K562 (cell line): ENCODE data around the gene SIDT1. TPM values are rescaled to one million over a fixed set of nuclear protein-coding genes. Genes with fewer than 3 reads are reported as not detected.

Source experiments
- ATAC-seq: fragments of 200-7000 bp; cut with Tn5 transposase; 3 replicates; pipeline ENCODE4 v1.9.1; 2020; ENCODE audit warnings: moderate library complexity
- BruUV-seq: library from RNA; stranded (reverse); fragments of 400-500 nt; replicated peaks from 2 replicates; lab custom pipeline; 2021; lab: Mats Ljungman, UMichigan
- CTCF ChIA-PET: fragments of 300-600 bp; formaldehyde crosslinking; extraction: SDS; loops from one replicate; lab custom pipeline; 2021; ENCODE audit warnings: low intra/inter-chr PET ratio; lab: Yijun Ruan, JAX
- POLR2A ChIA-PET: fragments of 300-600, 350-650 bp; sonication (Branson Sonifier 250); formaldehyde crosslinking; extraction: SDS; loops from one replicate; lab custom pipeline; 2021; ENCODE audit warnings: antibody characterized with exemption, inconsistent platforms; lab: Yijun Ruan, JAX
- DNase-seq, 4 experiments: peaks; one replicate each; pipeline versions ENCODE4 v3.0.0 to v3.0.0-alpha.2; 2011 to 2018; ENCODE audit warnings: low spot score in 3 of 4, mixed read lengths in 3 of 4; ENCODE audit errors: extremely low read depth in 1 of 4
- FAIRE-seq: peaks from 2 replicates; lab custom pipeline; 2011; peaks lifted over from hg19 to GRCh38; lab: Jason Lieb, UNC
- H2AFZ ChIP-seq: 2 replicates; pipeline ENCODE4 v1.6.0; 2011; ENCODE audit warnings: low read depth, low read length, control low read depth, inconsistent platforms
- H3K27ac ChIP-seq: fragments of 200-600 bp; 3 replicates; pipeline ENCODE4 v1.8.0; 2011; ENCODE audit warnings: low read depth, mild to moderate bottlenecking, control low read depth, inconsistent platforms, low read length, moderate library complexity, mixed read lengths; ENCODE audit errors: extremely low read depth
- H3K27me3 ChIP-seq, 2 experiments: fragments of 300-600 bp in 1 of 2; 2 replicates in 1 of 2; 3 replicates in 1 of 2; pipeline versions ENCODE4 v1.6.0 to v1.8.0; 2011; ENCODE audit warnings: inconsistent platforms in 2 of 2, low read length in 2 of 2, mild to moderate bottlenecking in 1 of 2, mixed read lengths in 1 of 2, moderate library complexity in 1 of 2; ENCODE audit not compliant: control insufficient read depth in 2 of 2, insufficient read depth in 2 of 2
- H3K36me3 ChIP-seq: fragments of 300-600 bp; 3 replicates; pipeline ENCODE4 v1.8.0; 2011; ENCODE audit warnings: mild to moderate bottlenecking, low read length, inconsistent platforms; ENCODE audit not compliant: control insufficient read depth, insufficient read depth
- H3K4me1 ChIP-seq, 2 experiments: fragments of 200-600 bp in 1 of 2; replicated peaks in 1 of 2; 2 replicates in 1 of 2; 3 replicates in 1 of 2; pipeline versions ENCODE4 v1.5.1 to v1.8.0; 2011; ENCODE audit warnings: inconsistent platforms in 2 of 2, low read length in 2 of 2, mild to moderate bottlenecking in 1 of 2, mixed read lengths in 1 of 2, moderate library complexity in 1 of 2; ENCODE audit not compliant: control insufficient read depth in 2 of 2, insufficient read depth in 2 of 2
- H3K4me2 ChIP-seq: 2 replicates; pipeline ENCODE4 v1.6.1; 2011; ENCODE audit warnings: low read length, control low read depth, inconsistent platforms, mixed read lengths; ENCODE audit not compliant: insufficient read depth
- H3K4me3 ChIP-seq: fragments of 200-600 bp; sonication (generic), shearing (Covaris generic); 2 replicates; pipeline ENCODE4 v1.5.1; 2016; ENCODE audit warnings: control low read depth, inconsistent platforms
- H3K79me2 ChIP-seq: fragments of 200-600 bp; 3 replicates; pipeline ENCODE4 v1.8.0; 2011; ENCODE audit warnings: low read length, inconsistent platforms; ENCODE audit not compliant: control insufficient read depth, insufficient read depth
- H3K9ac ChIP-seq, 2 experiments: 2 replicates each; pipeline versions ENCODE4 v1.6.0 to v1.6.1; 2011; ENCODE audit warnings: low read depth in 2 of 2, low read length in 2 of 2, control low read depth in 1 of 2, inconsistent platforms in 1 of 2, mild to moderate bottlenecking in 1 of 2, mixed read lengths in 1 of 2; ENCODE audit not compliant: insufficient read depth in 1 of 2
- H3K9me1 ChIP-seq: one replicate; pipeline ENCODE4 v1.6.0; 2011; ENCODE audit warnings: inconsistent platforms, mild to moderate bottlenecking, low read length, moderate library complexity; ENCODE audit not compliant: control insufficient read depth, insufficient read depth
- H3K9me3 ChIP-seq: replicated peaks from 2 replicates; pipeline ENCODE4 v1.5.1; 2011; ENCODE audit warnings: low read depth, low read length, inconsistent platforms; ENCODE audit not compliant: control insufficient read depth, insufficient read depth
- H4K20me1 ChIP-seq: replicated peaks from 2 replicates; pipeline ENCODE4 v1.6.1; 2011; ENCODE audit warnings: low read length, inconsistent platforms, mixed read lengths; ENCODE audit not compliant: control insufficient read depth, insufficient read depth
- ARNT ChIP-seq, 2 experiments: fragments of 450-650 bp; IDR thresholded peaks; 2 replicates each; pipeline ENCODE4 v1.6.1; 2016; ENCODE audit warnings: mild to moderate bottlenecking in 1 of 2
- CBFA2T3 ChIP-seq: fragments of 450-650 bp; IDR thresholded peaks from 2 replicates; pipeline ENCODE4 v1.6.1; 2017
- CBFB ChIP-seq: sonication (generic); formaldehyde crosslinking; IDR thresholded peaks from 2 replicates; pipeline ENCODE4 v1.4.0; 2020; ENCODE audit warnings: mild to moderate bottlenecking, missing genetic modification reagents
- CGGBP1 ChIP-seq: fragments of 250-450 bp; sonication (Bioruptor Pico); IDR thresholded peaks from 2 replicates; pipeline ENCODE4 v1.9.0; 2021; ENCODE audit warnings: mild to moderate bottlenecking
- ETV5 ChIP-seq: sonication (generic); formaldehyde crosslinking; IDR thresholded peaks from 2 replicates; pipeline ENCODE4 v1.4.0; 2020; ENCODE audit warnings: low read depth, mild to moderate bottlenecking, missing genetic modification reagents
- FOXP4 ChIP-seq: sonication (generic); formaldehyde crosslinking; IDR thresholded peaks from 2 replicates; pipeline ENCODE4 v1.8.0; 2022; ENCODE audit warnings: mild to moderate bottlenecking, missing genetic modification reagents, borderline replicate concordance
- HNRNPLL ChIP-seq: fragments of 200-400 bp; formaldehyde crosslinking; IDR thresholded peaks from 2 replicates; pipeline ENCODE4 v1.6.1; 2017; ENCODE audit warnings: low read length, low read depth, mild to moderate bottlenecking; ENCODE audit not compliant: poor library complexity, severe bottlenecking
- KAT8 ChIP-seq: fragments of 450-650 bp; IDR thresholded peaks from 2 replicates; pipeline ENCODE4 v1.6.1; 2016; ENCODE audit warnings: low read depth, mild to moderate bottlenecking
- NFIX ChIP-seq: fragments of 250-450 bp; sonication (Bioruptor Pico); IDR thresholded peaks from 2 replicates; pipeline ENCODE4 v1.4.0; 2020; ENCODE audit warnings: low read depth, mild to moderate bottlenecking, moderate library complexity
- NR1H2 ChIP-seq: sonication (generic); formaldehyde crosslinking; IDR thresholded peaks from 2 replicates; pipeline ENCODE4 v1.4.0; 2020; ENCODE audit warnings: mild to moderate bottlenecking, missing genetic modification reagents
- POLR2B ChIP-seq: fragments of 450-650 bp; IDR thresholded peaks from 2 replicates; pipeline ENCODE4 v1.6.1; 2018; ENCODE audit warnings: low read depth; ENCODE audit not compliant: partially characterized antibody
- RCOR1 ChIP-seq, 2 experiments: IDR thresholded peaks; 2 replicates each; pipeline ENCODE4 v1.6.1; 2012; ENCODE audit warnings: low read depth in 2 of 2, low read length in 2 of 2, borderline replicate concordance in 1 of 2, improper control_type of control experiment in 1 of 2
- RFX7 ChIP-seq: fragments of 250-450 bp; sonication (Bioruptor Pico); IDR thresholded peaks from 2 replicates; pipeline ENCODE4 v1.5.1; 2021; ENCODE audit warnings: mild to moderate bottlenecking
- SMC3 ChIP-seq: conservative IDR thresholded peaks from 2 replicates; pipeline ENCODE4 v1.6.1; 2011; ENCODE audit warnings: low read depth, low read length, improper control_type of control experiment; ENCODE audit not compliant: insufficient read depth
- SRSF1 ChIP-seq: fragments of 200-400 bp; formaldehyde crosslinking; IDR thresholded peaks from 2 replicates; pipeline ENCODE4 v1.6.1; 2017; ENCODE audit warnings: mild to moderate bottlenecking, low read depth, low read length, moderate library complexity
- TFE3 ChIP-seq: fragments of 450-650 bp; formaldehyde crosslinking; IDR thresholded peaks from 2 replicates; pipeline ENCODE4 v1.4.0; 2020; ENCODE audit warnings: mild to moderate bottlenecking, mixed read lengths
- ZNF174 ChIP-seq: fragments of 250-450 bp; sonication (Bioruptor Pico); IDR thresholded peaks from 2 replicates; pipeline ENCODE4 v1.4.0; 2020; ENCODE audit warnings: mild to moderate bottlenecking
- WGBS: fragments of 100-300 bp; shearing (Covaris generic); methylation state at CpG from one replicate; pipeline ENCODE4 v1.1.6; 2016; ENCODE audit warnings: low coverage, mixed read lengths; ENCODE audit not compliant: insufficient coverage; ENCODE audit errors: missing lambda C conversion rate; 5-methylcytosine and 5-hydroxymethylcytosine counted together
- in situ Hi-C: fragments of 300-500 bp; cut with MboI; formaldehyde crosslinking; loops from 4 replicates; pipeline ENCODE4 v1.15.0; 2018; ENCODE audit warnings: inconsistent platforms, mixed read lengths
- intact Hi-C: fragments of 100-400 bp; cut with micrococcal nuclease; formaldehyde crosslinking; loops from 2 replicates; pipeline ENCODE4 v1.14.2; 2022
- polyA plus RNA-seq, 8 experiments: library from polyadenylated mRNA; depleted of rRNA in 4 of 8; stranded (reverse) in 5 of 8; unstranded in 3 of 8; fragments of >200 nt; fragmentation: Nextera tagmentation in 2 of 8; fragmentation: Illumina TruSeq in 1 of 8; extraction: Ambion mirVana in 2 of 8; extraction: Trizol in 1 of 8; gene quantifications; 2 replicates each; pipeline versions ENCODE4 v1.2.1 to v1.2.3, GENCODE V29; 2011 to 2014; ENCODE audit warnings: inconsistent platforms in 1 of 8, missing spikeins in 1 of 8
- total RNA-seq, 7 experiments: library from RNA; depleted of rRNA in 6 of 7; stranded (reverse); fragments of >200 nt in 6 of 7; fragmentation: Illumina TruSeq in 2 of 7; extraction: Trizol in 2 of 7; gene quantifications; 2 replicates each; pipeline versions ENCODE4 v1.2.1 to v1.2.3, GENCODE V29; 2011 to 2021; ENCODE audit warnings: low replicate concordance in 1 of 7

The SIDT1 gene
- total and polyA plus RNA-seq, 9 of the 15 experiments (the other 6 are each of a cell fraction or from before 2014, with no cell fraction given): not detected

- in situ Hi-C loops: no loop called here
- Histone ChIP-seq H3K4me1 (no peaks in the 10 kb centered on the region; a peak in 1 of 5 replicates), H3K79me2 (no peaks in the 10 kb centered on the region), H2AFZ (no peak overlapping the region), H4K20me1 (no peaks in the 10 kb centered on the region), H3K36me3 (no peaks in the 10 kb centered on the region), H3K27ac (no peak overlapping the region), H3K9me1 (no peaks in the 10 kb centered on the region), H3K27me3 (peaks cover 11 to 30% of the 10 kb centered on the region in 2 experiments; a peak in 3 of 5 replicates), H3K9me3 (no peaks in the 10 kb centered on the region), H3K4me2 (no peak overlapping the region), H3K9ac (no peak overlapping the region), H3K4me3 (no peak overlapping the region)
- no TSS peak for BruUV-seq
- intact Hi-C loops: loop anchor here (5.0 to 10.0 kb wide), 3 partner anchors 117 to 575 kb away; partner anchors contain the start of genes ATP6V1A and NAA50
- no peak for ATAC-seq
- TF ChIP-seq TFE3 (CRISPR knock-in tag): no peak
- TF ChIP-seq SMC3: no peak
- no peak for TF ChIP-seq RCOR1 (IDR thresholded peaks at IDR 0.05; ENCODE audit: borderline replicate concordance in 1 of 2, low read depth in 2 of 2, low read length in 2 of 2)
- TF ChIP-seq NFIX (CRISPR knock-in tag): no peak
- TF ChIP-seq CBFB (CRISPR knock-in tag): no peak
- TF ChIP-seq FOXP4: no peak
- TF ChIP-seq ETV5: no peak
- TF ChIP-seq KAT8: no peak
- TF ChIP-seq RFX7 (CRISPR knock-in tag): no peak
- no peak for TF ChIP-seq NR1H2
- TF ChIP-seq POLR2B: no peak
- no peak for TF ChIP-seq SRSF1
- TF ChIP-seq ARNT (IDR thresholded peaks at IDR 0.05): no peak
- no peak for TF ChIP-seq HNRNPLL
- no peak for TF ChIP-seq CBFA2T3
- TF ChIP-seq CGGBP1 (CRISPR knock-in tag): no peak
- TF ChIP-seq ZNF174: no peak
- ChIA-PET POLR2A (no interaction called here), CTCF (no interaction called here)
- no peak for DNase-seq
- FAIRE-seq: no peak
- WGBS: 6% methylated on average over 16 of the region's 16 CpGs
Measured at GRCh38 chr3:113629584-113630421, 97.4 kb downstream of the SIDT1 start.
